RWPE1 (cell line): ENCODE data around the gene TUT7.
A peak's percentile ranks its signal among the peaks of the same experiment; 100 is the strongest.

Source experiments
- CTCF ChIA-PET: fragments of 350-600 bp; sonication (Branson Sonifier 250); formaldehyde crosslinking; extraction: SDS; loops from one replicate; lab custom pipeline; 2021; lab: Yijun Ruan, JAX
- POLR2A ChIA-PET: fragments of 400-600 bp; formaldehyde crosslinking; extraction: SDS; loops from one replicate; lab custom pipeline; 2020; ENCODE audit warnings: antibody characterized with exemption; ENCODE audit not compliant: low non-redundant PET; lab: Yijun Ruan, JAX
- DNase-seq: peaks from one replicate; pipeline ENCODE4 v3.0.0; 2012; ENCODE audit warnings: low spot score
- H3K27ac ChIP-seq: fragments of 450-650 bp; 2 replicates; pipeline ENCODE4 v1.5.1; 2017
- TF ChIP-seq, protein P1 (sequence below): fragments of 450-650 bp; conservative IDR thresholded peaks from 2 replicates; pipeline ENCODE4 v1.5.1; 2017; ENCODE audit warnings: low read depth, mild to moderate bottlenecking

Gene TUT7

DNA sequence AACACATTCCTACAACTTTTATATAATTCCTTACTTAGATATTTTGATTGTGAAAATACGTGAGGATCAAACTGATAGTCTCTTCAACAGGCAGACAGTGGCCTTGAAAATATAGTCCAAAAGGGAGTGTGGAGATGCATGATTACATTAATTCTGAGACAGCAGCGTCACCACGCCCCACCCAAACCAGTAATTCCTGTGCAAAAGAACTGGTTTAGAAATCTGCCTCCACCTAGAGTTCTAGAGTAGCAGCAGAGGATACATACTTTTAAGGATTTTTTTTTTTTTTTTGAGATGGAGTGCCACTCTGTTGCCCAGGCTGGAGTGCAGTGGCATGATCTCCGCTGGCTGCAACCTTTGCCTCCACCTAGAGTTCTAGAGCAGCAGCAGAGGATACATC is 1.6 kb upstream of the TUT7 start:
- TF ChIP-seq, protein P1, sequence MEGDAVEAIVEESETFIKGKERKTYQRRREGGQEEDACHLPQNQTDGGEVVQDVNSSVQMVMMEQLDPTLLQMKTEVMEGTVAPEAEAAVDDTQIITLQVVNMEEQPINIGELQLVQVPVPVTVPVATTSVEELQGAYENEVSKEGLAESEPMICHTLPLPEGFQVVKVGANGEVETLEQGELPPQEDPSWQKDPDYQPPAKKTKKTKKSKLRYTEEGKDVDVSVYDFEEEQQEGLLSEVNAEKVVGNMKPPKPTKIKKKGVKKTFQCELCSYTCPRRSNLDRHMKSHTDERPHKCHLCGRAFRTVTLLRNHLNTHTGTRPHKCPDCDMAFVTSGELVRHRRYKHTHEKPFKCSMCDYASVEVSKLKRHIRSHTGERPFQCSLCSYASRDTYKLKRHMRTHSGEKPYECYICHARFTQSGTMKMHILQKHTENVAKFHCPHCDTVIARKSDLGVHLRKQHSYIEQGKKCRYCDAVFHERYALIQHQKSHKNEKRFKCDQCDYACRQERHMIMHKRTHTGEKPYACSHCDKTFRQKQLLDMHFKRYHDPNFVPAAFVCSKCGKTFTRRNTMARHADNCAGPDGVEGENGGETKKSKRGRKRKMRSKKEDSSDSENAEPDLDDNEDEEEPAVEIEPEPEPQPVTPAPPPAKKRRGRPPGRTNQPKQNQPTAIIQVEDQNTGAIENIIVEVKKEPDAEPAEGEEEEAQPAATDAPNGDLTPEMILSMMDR, result no peak
- peak; percentile 77 for DNase-seq
- CTCF ChIA-PET, result interaction anchor here (0.6 to 0.7 kb wide), 4 partner anchors 15 to 536 kb away, joined by 3 to 5 read pairs (median 4); no protein-coding TSS in a partner anchor
- POLR2A ChIA-PET, result no interaction called here
- no peak overlapping the region for H3K27ac ChIP-seq

- TF ChIP-seq, protein P1, result no peak
- DNase-seq, result peak; percentile 23
- POLR2A ChIA-PET, result no interaction called here
Measured at GRCh38 chr9:86354818-86355309, 654 bp upstream of the TUT7 start.

DNA sequence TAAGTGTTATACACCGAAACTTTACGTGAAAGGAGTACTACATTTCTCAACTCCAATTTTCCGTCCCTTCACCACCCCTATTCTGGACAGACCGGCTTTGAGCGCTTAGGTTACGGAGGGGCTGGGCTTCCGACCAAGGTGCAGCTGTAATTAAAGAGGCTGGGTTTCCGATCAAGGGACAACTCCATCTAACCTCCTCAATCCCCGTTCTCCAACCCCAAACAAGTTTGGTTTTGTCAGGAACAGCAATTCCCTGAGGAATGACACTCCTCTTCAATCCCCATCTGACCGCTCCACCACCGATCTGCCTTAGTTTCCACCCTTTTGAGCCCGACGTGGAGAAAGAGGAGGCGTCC is 577 bp downstream of the TUT7 start:
- TF ChIP-seq, protein P1, result no peak
- H3K27ac ChIP-seq, result peak overlapping the region; percentile 91
- CTCF ChIA-PET, result no interaction called here
- peak; percentile 64 for DNase-seq
- POLR2A ChIA-PET, result no interaction called here

More at GRCh38 chr9:86354818-86355309, 654 bp upstream of the TUT7 start:
- CTCF ChIA-PET, result interaction anchor here (0.6 to 0.7 kb wide), 2 partner anchors 14 to 535 kb away, joined by 3 to 4 read pairs; no protein-coding TSS in a partner anchor
- H3K27ac ChIP-seq, result peak overlapping the region; percentile 91

DNA sequence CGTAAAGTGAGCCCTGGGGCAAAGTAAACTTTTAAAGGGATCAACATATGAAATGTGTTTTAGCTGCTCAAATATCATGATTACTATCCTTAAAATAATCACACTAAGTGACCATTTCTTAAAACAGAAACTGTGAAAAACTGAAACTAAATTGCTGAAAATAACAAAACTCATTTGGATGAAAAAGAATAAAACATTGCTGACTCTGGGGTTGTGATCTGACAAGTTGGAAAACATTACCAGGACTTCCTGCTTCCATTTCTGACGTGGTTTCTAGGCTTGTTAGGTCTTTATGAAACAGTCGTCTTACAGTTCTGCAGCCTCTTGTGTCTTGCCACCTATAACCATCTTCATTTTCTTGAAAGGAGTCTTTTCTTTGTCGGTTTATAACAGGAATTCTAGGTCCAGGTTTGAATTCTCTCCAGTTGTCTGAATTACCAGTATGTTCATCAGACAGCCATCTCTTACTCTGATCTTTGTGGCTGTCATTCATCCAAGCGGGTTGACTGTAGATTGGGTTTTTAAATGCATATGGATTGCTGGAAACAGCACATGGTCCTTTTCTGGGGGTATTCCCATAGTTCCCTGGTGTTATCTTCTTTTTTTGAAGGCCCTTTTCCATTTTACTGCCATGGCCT is 1.7 kb downstream of the TUT7 start:
- H3K27ac ChIP-seq, result no peak overlapping the region
- TF ChIP-seq, protein P1, result no peak
- ChIA-PET POLR2A (no interaction called here), CTCF (interaction anchor here (1.0 kb wide), 1 partner anchor 62 kb away, joined by 3 read pairs; no protein-coding TSS in a partner anchor)
- no peak for DNase-seq

DNA sequence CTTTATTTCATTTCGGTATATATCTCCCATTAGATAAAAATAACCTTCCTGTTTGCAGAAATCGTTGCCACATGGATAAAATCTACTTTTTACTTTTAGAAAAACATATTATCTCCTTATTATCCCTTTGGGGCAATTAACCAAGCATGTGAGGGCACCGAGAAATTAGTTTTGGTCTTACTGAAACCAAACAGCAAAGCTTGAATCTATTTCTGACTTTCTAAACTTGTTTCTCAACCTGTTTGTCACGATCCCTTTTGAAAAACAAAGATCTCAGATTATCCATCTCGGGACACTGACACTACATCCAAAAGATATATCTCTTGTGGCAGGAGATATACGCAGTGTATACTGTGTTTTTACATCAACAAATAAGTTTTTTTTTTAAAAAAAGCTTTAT is 2.3 kb downstream of the TUT7 start:
- no peak overlapping the region for H3K27ac ChIP-seq
- ChIA-PET POLR2A (no interaction called here), CTCF (interaction anchor here (0.5 to 1.0 kb wide), 2 partner anchors 63 to 181 kb away, joined by 3 read pairs; no protein-coding TSS in a partner anchor)
- TF ChIP-seq, protein P1, result no peak
- DNase-seq, result no peak

DNA sequence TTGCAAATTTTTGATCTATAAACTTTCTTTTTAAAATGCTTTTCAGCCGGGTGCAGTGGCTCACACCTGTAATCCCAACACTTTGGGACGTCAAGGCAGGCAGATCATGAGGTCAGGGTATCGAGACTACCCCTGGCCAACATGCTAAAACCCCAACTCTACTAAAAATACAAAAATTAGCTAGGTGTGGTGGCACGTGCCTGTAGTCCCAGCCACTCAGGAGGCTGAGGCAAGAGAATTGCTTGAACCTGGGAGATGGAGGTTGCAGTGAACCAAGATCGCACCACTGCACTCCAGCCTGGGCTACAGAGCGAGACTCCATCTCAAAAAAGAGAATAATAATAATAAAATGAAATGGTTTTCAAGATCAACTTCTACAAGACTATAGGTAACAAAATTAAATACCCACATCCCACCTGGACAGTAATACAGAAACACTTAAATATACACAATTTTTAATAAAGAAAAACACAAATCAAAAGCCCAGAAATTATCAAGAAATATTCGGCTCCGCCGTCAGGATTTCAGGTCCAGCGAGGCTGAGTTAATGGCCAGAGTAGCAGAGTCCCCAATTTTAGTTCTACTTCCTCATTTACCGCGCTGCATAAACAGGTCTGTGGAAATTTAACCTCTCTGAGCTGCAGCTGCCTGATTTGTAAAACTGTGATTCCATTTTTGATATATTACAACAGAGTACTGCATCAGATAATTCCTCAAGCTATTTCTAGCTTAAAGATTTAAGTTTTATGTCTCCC is 4.0 kb downstream of the TUT7 start:
- POLR2A ChIA-PET, result interaction anchor here (1.0 kb wide), 1 partner anchor 68 kb away, joined by 3 read pairs; the partner anchor contains the start of gene ISCA1
- CTCF ChIA-PET, result no interaction called here
- TF ChIP-seq, protein P1, result no peak
- DNase-seq, result no peak
- no peak overlapping the region for H3K27ac ChIP-seq
